SIG-M5 treated with dmso at 0.1 percent for 504 hours (cell line): ENCODE data around the gene NIPBL.
"Not testable (repeated sequence)": the region's sequence is repeated elsewhere in the genome, so short reads cannot be mapped to it uniquely, and the experiment has no call there.

ENCODE experiments used
- DNase-seq: peaks from one replicate; lab custom pipeline; 2025; ENCODE audit not compliant: unreplicated experiment; lab: John Stamatoyannopoulos, UW

Gene NIPBL

GRCh38 chr5:37082977-37083376 lies 206.4 kb downstream of the NIPBL start:
- DNase-seq = not testable (repeated sequence)

- DNase-seq = not testable (repeated sequence)
Observed at GRCh38 chr5:37086026-37086425, 209.5 kb downstream of the NIPBL start.

DNA sequence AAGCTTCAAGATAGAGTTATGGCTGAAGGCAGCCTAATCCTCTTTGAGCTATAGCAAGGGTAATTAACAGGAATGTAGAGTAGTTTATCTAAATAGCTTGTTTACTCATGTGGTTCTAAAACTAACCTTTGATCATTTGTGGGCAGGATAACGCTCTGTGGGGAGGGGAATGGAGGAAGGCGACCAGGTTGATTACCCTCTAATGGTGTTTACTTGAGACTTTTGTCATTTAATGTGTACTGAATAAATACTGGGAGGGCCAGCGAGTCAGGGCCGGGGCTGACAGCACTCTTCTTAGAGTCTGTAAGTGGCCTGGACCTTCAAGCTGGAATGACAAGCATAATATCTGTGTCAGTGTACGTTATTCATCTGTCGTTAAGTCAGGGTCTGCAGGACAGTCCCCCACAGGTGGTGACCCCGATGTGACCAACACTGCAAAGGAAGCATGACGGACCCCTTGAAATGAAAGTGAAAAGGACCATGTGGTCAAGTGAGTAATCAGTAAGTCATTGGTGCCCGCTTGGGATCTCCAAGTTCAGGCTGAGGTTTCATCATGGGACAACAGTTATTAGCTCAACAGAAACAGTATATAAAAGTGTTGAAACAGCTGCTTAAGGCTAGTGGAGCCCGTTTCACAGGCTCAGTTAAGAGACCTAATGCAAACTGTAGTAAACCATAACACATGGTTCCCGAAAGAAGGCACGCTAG lies 210.1 kb downstream of the NIPBL start:
- no peak for DNase-seq

DNA sequence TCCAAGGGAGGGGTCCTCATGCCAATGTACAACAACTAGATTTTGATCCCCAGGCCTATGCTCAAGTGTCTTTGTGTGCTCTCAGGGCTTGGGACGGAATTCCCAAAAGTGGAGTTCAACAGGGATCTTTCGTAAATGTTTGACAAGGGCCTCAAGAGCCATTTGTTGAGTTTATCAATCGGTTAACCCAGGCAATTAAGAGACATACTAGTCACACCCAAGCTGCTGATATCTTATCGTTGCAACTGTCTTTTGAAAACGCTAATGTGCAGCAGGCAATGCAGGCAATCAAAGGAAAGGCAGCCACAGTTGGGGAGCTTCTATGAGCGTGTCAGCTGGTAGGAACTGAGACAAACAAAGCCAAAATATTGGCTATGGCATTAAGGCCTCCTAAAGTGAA lies 211.4 kb downstream of the NIPBL start:
- no peak for DNase-seq

GRCh38 chr5:37090123-37090726 lies 213.7 kb downstream of the NIPBL start:
- DNase-seq = no peak

DNA sequence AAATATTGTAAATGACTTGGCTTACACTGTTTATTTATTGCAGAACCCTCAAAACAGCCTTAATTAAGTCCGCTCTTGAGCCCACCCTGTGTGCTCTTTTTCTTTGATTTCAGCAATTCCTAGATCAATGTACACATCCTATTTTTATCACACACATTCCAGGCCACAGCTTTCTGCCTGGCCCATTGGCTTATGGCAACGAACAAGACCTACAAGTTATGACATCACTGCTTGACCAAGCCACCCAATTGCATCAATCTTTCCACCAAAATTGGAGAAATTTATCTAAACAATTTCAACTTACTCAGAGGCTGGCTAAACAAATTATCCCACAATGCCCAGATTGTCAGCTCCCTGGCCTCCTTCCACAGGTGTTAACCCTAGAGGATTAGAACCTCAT lies 214.2 kb downstream of the NIPBL start:
- no peak for DNase-seq

GRCh38 chr5:37093795-37094194 lies 217.2 kb downstream of the NIPBL start:
- not testable (repeated sequence) for DNase-seq

DNA sequence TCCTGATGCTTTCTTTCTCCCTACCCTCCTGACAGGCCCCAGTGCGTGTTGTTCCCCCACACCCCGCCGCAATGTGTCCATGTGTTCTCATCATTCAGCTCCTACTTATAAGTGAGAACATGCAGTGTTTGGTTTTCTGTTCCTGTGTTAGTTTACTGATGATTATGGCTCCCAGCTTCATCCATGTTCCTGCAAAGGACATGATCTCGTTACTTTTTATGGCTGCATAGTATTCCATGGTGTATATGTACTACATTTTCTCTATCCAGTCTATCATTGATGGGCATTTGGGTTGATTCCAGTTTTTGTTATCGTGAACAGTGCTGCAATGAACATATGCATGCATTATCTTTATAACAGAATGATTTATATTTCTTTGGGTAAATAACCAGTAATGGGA lies 222.7 kb downstream of the NIPBL start:
- DNase-seq = not testable (repeated sequence)

- no peak for DNase-seq
Observed at GRCh38 chr5:37103302-37103701, 226.7 kb downstream of the NIPBL start.

- no peak for DNase-seq
Observed at GRCh38 chr5:37109338-37109737, 232.8 kb downstream of the NIPBL start.

GRCh38 chr5:37110135-37110534 lies 233.6 kb downstream of the NIPBL start:
- no peak for DNase-seq

DNA sequence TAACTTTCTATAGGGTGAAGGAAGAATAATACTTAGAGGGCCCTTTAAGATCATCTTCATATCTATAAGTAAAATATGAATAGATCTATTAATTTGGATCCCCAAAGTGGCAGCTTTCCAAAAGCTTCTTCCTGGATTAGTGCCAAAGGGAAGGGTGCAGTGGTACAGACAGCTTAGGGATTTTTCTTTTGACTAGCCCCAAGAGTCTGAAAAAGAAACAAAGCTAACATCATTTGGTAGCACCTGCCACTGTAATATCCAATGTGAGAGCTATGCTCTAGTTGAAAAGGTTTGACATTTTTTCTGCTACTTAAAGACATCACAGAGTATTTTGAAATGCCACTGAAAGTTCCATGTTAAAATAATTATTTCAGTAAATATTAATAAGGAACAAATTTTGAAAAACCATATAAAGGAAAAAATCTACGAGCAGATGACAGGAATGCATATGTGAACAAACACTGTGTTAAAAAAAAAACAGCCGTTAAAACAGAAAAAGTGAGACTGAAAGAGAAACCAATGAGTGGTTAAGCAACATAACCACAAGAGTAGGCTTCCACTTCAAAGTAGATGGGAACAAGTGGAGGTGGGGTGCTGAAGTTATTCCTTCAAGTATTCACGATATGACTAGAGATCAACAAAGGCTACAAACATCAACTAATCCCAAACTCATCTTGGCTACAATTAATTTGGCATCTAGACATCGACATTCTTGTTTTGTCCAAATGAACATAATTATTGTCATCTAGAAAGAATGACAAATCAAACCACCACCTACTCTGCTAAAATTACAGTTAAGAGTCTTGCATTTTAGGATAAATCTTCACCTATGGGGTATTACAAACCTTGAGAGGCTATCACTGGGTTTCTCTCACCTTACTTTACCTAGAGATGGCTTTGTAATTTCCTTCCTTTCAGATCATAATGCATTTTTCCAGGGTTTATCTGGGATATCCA lies 235.1 kb downstream of the NIPBL start:
- peak; percentile 80 for DNase-seq

- DNase-seq = peak; percentile 9
Observed at GRCh38 chr5:37112383-37112991, 235.9 kb downstream of the NIPBL start.
